SW480 (cell line): ENCODE results near the gene B4GALT2.
A peak's percentile ranks its signal among the peaks of the same experiment; 100 is the strongest.

Experiments
- DNase-seq: peaks from one replicate; pipeline ENCODE4 v3.0.0-alpha.2; 2016; ENCODE audit warnings: low spot score

Gene B4GALT2

DNA sequence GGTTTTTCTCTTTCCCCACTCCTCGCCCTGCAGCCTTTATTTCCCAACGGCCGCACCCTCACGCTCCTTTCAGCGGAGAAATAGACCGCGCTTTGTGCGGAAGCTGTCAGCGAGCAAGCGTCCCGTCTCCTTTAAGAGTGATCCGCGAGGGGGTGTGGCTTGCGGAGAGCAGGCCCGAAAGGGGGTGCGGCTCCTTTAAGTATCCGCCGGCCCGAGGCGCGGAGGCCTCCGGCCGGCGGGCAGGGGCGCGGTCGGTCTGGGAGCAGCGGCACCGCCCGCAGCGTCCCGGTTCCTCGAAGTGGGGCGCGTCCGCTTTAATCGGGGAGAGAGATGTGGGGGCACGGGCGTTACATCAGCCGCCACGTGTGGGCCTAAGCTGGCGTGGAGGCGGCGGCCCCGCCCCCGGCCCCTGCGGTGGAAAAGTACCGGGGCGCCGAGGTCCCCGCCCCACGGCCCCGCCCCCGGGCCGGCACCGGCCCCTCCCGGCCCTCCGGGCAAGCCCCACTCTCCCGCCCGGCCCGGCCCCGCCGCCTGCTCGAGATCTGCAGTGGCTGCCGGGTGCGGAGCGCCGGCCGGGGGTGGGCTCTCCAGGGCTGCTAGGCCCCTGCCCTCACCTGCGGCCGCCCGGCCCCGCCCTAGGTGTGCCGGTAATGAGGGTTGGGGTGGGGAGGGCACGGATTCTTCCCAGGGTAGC lies 51.0 kb downstream of the B4GALT2 start:
- peak; percentile 87 for DNase-seq

GRCh38 chr1:44030605-44031251 lies 51.7 kb downstream of the B4GALT2 start:
- DNase-seq, result peak; percentile 55

DNA sequence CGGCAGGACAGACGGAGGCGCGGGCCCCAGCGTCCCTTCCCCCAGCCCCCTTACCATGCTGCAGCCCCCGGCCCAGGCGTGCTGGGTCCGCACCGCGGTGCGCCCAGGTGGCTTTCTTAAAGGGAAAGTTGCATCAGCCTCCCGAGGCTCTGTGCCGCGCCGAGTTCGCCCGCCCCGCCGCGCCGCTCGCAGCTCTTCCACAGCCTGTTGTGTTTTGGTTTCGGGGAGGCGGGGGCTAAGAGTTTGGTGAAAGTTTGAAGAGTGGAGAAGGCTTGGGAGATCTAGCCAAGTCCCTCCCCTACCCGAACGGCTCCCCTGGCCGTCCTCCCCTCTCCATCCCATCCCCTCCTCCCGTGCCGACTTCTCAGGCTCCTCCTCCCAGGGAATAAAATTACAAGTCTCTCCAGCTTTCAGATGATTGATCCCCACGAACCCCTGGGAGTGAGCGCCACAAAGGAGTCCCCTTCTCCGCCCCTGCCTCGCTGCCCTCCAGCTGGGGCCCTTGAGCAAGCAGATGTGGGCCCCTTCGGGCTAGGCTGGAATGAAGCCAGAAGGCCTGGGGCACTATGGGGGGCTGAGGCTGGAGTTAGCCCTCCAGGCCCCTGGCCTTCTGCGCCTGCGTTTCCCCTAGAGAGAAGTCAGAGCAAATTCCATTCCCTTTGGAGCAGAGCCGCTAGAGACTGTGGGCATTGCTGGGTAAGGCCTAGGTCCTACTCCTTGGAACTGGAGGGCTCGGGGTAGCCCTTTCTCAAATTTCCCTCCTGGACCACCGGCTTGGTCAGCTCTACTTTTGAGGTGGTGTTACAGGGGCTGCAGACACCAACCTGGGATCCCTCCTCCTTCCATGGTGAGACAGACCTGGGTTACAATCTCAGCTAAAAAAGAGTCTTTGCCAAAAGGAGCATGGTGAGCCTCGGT lies 52.5 kb downstream of the B4GALT2 start, which contains the start of gene SLC6A9:
TSS of gene SLC6A9 (minus strand) at position 211 of the 918 bp plus-strand sequence. CDS start 7,185 bp downstream, outside the sequence.
- peak; percentile 69 for DNase-seq

GRCh38 chr1:44032170-44032790 lies 53.3 kb downstream of the B4GALT2 start:
- no peak for DNase-seq

- no peak for DNase-seq
These were observed 54.1 kb downstream of the B4GALT2 start for GRCh38 chr1:44033041-44033575.

DNA sequence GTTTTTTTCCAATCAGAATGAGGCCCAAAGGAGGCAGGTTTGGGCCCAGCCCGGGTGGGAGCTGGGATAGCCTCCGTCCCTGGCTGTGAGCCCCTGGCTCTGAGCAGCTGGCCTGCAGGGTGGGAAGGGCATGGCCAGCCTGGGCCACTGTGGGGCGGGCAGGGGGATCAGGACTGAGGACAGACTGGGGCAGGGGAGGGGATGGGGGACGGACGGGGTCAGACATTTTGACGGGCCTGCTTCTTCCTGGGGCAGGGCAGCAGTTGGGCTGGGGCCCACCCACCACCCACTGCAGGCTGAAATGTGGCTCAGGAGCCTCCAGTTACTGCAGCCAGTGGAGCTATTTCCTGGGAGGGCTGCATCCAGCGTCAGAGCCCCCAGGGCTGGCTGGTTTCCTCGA lies 54.7 kb downstream of the B4GALT2 start:
- DNase-seq, result no peak

DNA sequence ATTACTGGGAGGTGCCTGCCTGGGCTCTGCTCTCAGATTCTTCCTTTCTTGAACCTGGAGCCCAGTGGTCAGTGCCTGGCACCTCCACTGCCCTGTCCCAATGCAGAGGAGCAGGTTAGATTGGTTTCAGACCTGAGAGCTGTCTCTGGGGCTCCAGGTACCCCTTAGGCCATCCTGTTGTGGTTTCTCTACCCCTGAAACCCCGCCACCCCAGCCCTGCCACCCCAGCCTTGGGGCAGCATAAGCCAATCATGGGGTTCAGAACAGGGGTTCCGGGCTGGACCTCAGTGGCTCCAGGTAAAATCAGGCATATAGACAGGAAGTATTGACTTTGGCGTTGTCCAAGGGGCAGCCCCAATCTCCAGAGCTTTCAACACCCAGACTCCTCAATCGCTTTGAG lies 55.4 kb downstream of the B4GALT2 start:
- no peak for DNase-seq

DNA sequence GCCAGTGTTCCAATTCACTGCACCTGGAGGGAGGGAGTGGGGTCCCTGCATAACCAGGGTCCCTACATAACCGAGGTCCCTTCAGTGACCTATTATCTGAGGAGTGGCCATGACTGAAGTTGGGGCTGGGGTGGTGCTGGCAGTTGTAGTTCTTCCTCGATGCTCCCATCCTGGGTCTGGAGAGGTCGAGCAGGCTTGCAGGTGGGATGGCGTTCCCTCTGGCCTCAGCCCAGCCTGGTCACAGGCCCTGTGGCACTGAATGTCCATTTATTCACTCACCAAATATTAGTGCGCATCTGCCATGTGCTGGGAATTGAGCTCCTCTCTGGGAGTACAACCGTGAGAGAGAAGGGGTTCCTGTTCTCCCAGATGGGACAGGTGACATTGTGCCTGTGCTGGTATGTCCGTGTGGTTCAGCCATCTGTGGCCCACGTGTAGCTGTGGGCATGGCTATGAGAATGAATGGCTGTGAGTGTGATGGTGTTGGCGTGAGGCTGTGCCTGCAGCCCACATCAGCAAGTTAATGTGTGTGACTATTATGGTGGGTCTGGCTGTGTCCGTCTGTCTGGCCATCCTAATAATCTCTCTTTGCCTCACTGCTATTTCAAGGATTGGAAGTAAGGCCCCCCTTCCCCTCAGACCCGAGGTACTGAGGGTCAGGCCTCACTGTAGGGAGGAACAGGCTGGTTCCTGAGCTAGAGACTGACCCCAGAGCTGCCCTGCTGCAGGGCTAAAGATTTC lies 56.1 kb downstream of the B4GALT2 start:
- no peak for DNase-seq

- no peak for DNase-seq
These were observed 56.9 kb downstream of the B4GALT2 start for GRCh38 chr1:44035726-44036408.

GRCh38 chr1:44036409-44037139 lies 57.6 kb downstream of the B4GALT2 start:
- peak; percentile 60 for DNase-seq

- DNase-seq, result no peak
These were observed 58.1 kb downstream of the B4GALT2 start for GRCh38 chr1:44037154-44037553.

GRCh38 chr1:44038876-44039657 lies 60.1 kb downstream of the B4GALT2 start:
- no peak for DNase-seq

GRCh38 chr1:44040418-44040817 lies 61.4 kb downstream of the B4GALT2 start:
- no peak for DNase-seq
